GM12875 (cell line): ENCODE results near the gene USF2.
A peak's percentile ranks its signal among the peaks of the same experiment; 100 is the strongest.

Experiments
- H3K4me3 ChIP-seq: one replicate; pipeline ENCODE4 v1.5.1; 2011; ENCODE audit warnings: low read depth, low read length, control low read depth
- TF ChIP-seq, protein P1 (sequence below): IDR thresholded peaks from 2 replicates; pipeline ENCODE4 v1.5.1; 2011; ENCODE audit warnings: low read depth, mild to moderate bottlenecking, control low read depth, inconsistent platforms, low read length, moderate library complexity, borderline replicate concordance; ENCODE audit not compliant: insufficient read depth

USF2 gene

DNA sequence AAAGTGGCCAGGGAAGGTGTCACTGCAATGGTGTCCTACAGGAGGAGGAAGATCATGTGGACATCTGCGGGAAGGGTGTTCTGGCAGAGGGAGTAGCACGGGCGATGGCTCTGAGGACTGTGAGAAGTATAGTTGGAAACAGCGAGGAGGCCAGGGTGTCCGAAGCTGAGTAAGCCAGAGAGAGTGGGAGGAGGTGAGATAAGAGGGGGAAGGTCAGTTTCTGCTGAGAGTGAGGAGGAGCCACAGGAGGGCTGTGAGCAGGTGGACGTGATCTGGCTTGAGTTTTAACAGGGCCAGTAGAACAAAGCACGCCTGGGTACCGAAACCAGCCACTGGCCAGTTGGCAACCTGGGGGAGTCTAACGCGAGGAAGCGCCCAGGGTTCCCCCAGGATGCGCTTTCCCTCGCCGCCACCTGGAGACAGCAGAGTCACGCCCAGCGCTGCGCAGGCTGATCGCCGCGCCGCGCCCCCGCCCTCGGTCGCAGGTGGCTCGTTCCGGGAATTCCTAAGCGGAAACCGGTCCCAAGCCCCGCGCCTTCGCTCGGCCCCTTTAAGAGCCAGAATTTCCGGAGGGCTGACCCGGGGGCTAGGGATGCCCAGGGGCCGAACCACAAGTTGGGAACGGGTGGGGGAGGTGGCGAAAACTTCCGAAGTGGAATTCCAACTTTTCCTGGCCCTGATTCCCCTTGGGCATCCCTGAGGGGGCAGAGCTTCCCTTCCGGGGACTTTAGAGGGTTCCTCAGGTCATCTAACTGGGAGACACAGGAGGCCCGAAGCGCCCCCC is 21.0 kb upstream of the USF2 start:
- TF ChIP-seq, protein P1, sequence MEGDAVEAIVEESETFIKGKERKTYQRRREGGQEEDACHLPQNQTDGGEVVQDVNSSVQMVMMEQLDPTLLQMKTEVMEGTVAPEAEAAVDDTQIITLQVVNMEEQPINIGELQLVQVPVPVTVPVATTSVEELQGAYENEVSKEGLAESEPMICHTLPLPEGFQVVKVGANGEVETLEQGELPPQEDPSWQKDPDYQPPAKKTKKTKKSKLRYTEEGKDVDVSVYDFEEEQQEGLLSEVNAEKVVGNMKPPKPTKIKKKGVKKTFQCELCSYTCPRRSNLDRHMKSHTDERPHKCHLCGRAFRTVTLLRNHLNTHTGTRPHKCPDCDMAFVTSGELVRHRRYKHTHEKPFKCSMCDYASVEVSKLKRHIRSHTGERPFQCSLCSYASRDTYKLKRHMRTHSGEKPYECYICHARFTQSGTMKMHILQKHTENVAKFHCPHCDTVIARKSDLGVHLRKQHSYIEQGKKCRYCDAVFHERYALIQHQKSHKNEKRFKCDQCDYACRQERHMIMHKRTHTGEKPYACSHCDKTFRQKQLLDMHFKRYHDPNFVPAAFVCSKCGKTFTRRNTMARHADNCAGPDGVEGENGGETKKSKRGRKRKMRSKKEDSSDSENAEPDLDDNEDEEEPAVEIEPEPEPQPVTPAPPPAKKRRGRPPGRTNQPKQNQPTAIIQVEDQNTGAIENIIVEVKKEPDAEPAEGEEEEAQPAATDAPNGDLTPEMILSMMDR = peak; percentile 74
- peak overlapping the region; percentile 96 for H3K4me3 ChIP-seq

- TF ChIP-seq, protein P1 = no peak
- H3K4me3 ChIP-seq = peak within 1 kb of the TSS; percentile 96
Observed at GRCh38 chr19:35248310-35249145, 20.2 kb upstream of the USF2 start, which contains the start of gene LSR. Gene LSR (plus strand): TSS chr19:35249002. CDS start chr19:35249023, 21 bp downstream.

DNA sequence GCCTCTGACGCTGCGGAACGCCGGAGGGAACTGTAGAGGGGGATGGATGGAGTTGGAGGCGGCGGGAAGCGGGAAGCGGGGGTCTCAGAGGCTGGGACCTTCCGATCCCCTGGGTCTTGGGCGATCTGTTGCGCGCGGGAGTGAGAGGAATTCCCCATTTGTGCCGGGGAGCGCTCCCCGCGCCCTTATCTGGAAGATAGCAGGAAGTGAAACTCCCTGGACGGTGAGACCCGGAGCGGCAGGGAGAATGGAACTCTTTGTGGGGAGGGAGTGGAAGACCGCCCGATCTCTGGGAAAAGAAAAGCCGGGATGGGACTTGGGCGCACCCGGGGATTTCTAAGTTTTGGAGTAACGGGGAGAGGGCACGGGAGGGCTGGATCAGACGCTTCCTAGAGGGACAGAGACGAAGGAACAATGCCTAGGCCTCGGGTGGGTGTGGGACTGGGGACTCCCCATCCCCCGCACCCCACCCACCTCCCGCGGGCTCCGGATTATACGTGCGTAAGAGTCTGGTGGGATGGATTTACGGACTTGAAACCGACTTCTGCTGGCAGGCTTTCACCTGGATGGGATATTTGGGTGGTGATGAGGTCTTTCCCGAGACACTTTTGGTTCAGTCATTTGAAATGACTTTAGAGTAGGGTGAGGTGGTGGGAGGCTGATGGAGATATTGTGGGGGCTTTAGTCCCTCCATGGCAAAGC is 19.5 kb upstream of the USF2 start:
- TF ChIP-seq, protein P1 = no peak
- H3K4me3 ChIP-seq = peak overlapping the region; percentile 96

GRCh38 chr19:35249848-35250711 is 18.7 kb upstream of the USF2 start:
- H3K4me3 ChIP-seq = peak overlapping the region; percentile 96
- TF ChIP-seq, protein P1 = no peak

- TF ChIP-seq, protein P1 = no peak
- H3K4me3 ChIP-seq = no peak overlapping the region
Observed at GRCh38 chr19:35251456-35251855, 17.3 kb upstream of the USF2 start.
